HCT116 (cell line): ENCODE results near the gene TIMM50.

Experiments used
- CBX3 ChIP-seq: IDR thresholded peaks from 2 replicates; pipeline ENCODE4 v1.6.1; 2012; ENCODE audit warnings: low read depth
- CEBPB ChIP-seq: IDR thresholded peaks from 2 replicates; pipeline ENCODE4 v1.6.1; 2012; ENCODE audit warnings: low read depth
- CTCF ChIP-seq, 3 experiments: fragments of 200-600 bp in 1 of 3; sonication (generic) in 1 of 3; IDR thresholded peaks in 2 of 3; conservative IDR thresholded peaks in 1 of 3; 2 replicates each; pipeline ENCODE4 v1.5.1; 2012 to 2017; ENCODE audit warnings: low read depth in 2 of 3, low read length in 2 of 3, antibody characterized with exemption in 1 of 3, borderline replicate concordance in 1 of 3, control low read depth in 1 of 3, mild to moderate bottlenecking in 1 of 3, mixed read lengths in 1 of 3, mixed run types in 1 of 3, moderate library complexity in 1 of 3; ENCODE audit not compliant: insufficient read depth in 1 of 3
- ELF1 ChIP-seq: IDR thresholded peaks from 2 replicates; pipeline ENCODE4 v1.6.1; 2012; ENCODE audit warnings: low read depth, borderline replicate concordance
- EZH2 ChIP-seq: fragments of 200-600 bp; sonication (generic); IDR thresholded peaks from 2 replicates; pipeline ENCODE4 v1.6.1; 2017; ENCODE audit warnings: antibody characterized with exemption, mixed run types
- EZH2phosphoT487 ChIP-seq: fragments of 200-600 bp; IDR thresholded peaks from 2 replicates; pipeline ENCODE4 v1.6.1; 2018; ENCODE audit warnings: antibody characterized with exemption, borderline replicate concordance
- POLR2A ChIP-seq: IDR thresholded peaks from 2 replicates; pipeline ENCODE4 v1.7.0; 2011; ENCODE audit warnings: borderline replicate concordance; ENCODE audit not compliant: insufficient read depth, insufficient read length; ENCODE audit errors: extremely low read depth
- POLR2AphosphoS5 ChIP-seq: IDR thresholded peaks from 2 replicates; pipeline ENCODE4 v1.6.1; 2011; ENCODE audit warnings: mild to moderate bottlenecking, low read depth, low read length, moderate library complexity
- REST ChIP-seq: IDR thresholded peaks from 2 replicates; pipeline ENCODE4 v1.6.1; 2012; ENCODE audit warnings: low read depth
- TCF7L2 ChIP-seq: IDR thresholded peaks from 2 replicates; pipeline ENCODE4 v1.7.0; 2011; ENCODE audit warnings: borderline replicate concordance, inconsistent platforms; ENCODE audit not compliant: insufficient read depth, insufficient read length; ENCODE audit errors: extremely low read depth
- ZFX ChIP-seq: fragments of 450-650 bp; IDR thresholded peaks from 2 replicates; pipeline ENCODE4 v1.6.1; 2017
- ZNF274 ChIP-seq: fragments of 200-500 bp; sonication (Bioruptor generic); IDR thresholded peaks from 2 replicates; pipeline ENCODE4 v1.6.1; 2014; ENCODE audit warnings: mild to moderate bottlenecking, low read depth, low read length, inconsistent platforms

- TF ChIP-seq CTCF (IDR thresholded peaks at IDR 0.05 in 2 of 3, conservative IDR thresholded peaks at IDR 0.05 in 1 of 3; ENCODE audit: borderline replicate concordance in 1 of 3, insufficient read depth in 1 of 3, low read depth in 2 of 3, low read length in 2 of 3) (no peak), EZH2 (no peak), POLR2A (no peak), TCF7L2 (no peak), CBX3 (no peak), POLR2AphosphoS5 (no peak), REST (no peak), ZNF274 (no peak), EZH2phosphoT487 (no peak), CEBPB (no peak), ELF1 (no peak), ZFX (no peak)
These were observed 14.0 kb downstream of the TIMM50 start for GRCh38 chr19:39494661-39495060.
